Esophagus muscularis mucosa (tissue), 4 donors: ENCODE measurements around the gene RNF14. TPM values are rescaled to one million over a fixed set of nuclear protein-coding genes. Genes with fewer than 3 reads are reported as not detected.
"Not testable (repeated sequence)": the region's sequence is repeated elsewhere in the genome, so short reads cannot be mapped to it uniquely, and the experiment has no call there.

Experiments
- DNase-seq: peaks from one replicate; pipeline ENCODE4 v3.0.0-alpha.2; 2017; ENCODE audit errors: extremely low spot score
- H3K27ac ChIP-seq, 4 donors: fragments of 200-600 bp; sonication (generic); replicated peaks in 1 of 4; 1 replicate in 3 of 4; 2 replicates in 1 of 4; pipeline ENCODE4 v1.5.1; 2016 to 2019; ENCODE audit warnings: mild to moderate bottlenecking in 1 of 4
- H3K27me3 ChIP-seq, 4 donors: fragments of 200-600 bp; sonication (generic); one replicate each; pipeline versions ENCODE4 v1.5.1 to v1.6.0; 2016 to 2019
- H3K36me3 ChIP-seq, 4 donors: fragments of 200-600 bp; sonication (generic); one replicate each; pipeline ENCODE4 v1.5.1; 2016 to 2019
- H3K4me1 ChIP-seq, 4 donors: fragments of 200-600 bp; sonication (generic); one replicate each; pipeline ENCODE4 v1.5.1; 2016 to 2019
- H3K4me3 ChIP-seq, 4 donors: fragments of 200-600 bp; sonication (generic); 1 replicate in 2 of 4; 2 replicates in 2 of 4; pipeline ENCODE4 v1.5.1; 2016 to 2019; ENCODE audit warnings: mild to moderate bottlenecking in 4 of 4, moderate library complexity in 1 of 4
- H3K9me3 ChIP-seq, 4 donors: fragments of 200-600 bp; sonication (generic); 1 replicate in 3 of 4; 2 replicates in 1 of 4; pipeline ENCODE4 v1.5.1; 2016 to 2019
- EP300 ChIP-seq: sonication (generic); formaldehyde crosslinking; IDR thresholded peaks from one replicate; pipeline ENCODE4 v1.6.1; 2017; ENCODE audit warnings: antibody characterized with exemption
- POLR2A ChIP-seq: fragments of 450-650 bp; IDR thresholded peaks from one replicate; pipeline ENCODE4 v1.6.1; 2017; ENCODE audit warnings: antibody characterized with exemption, moderate library complexity, mild to moderate bottlenecking, low read depth
- POLR2AphosphoS5 ChIP-seq, 2 donors: sonication (generic); formaldehyde crosslinking; IDR thresholded peaks; one replicate each; pipeline ENCODE4 v1.6.1; 2017; ENCODE audit warnings: antibody characterized with exemption in 2 of 2
- WGBS: methylation state at CpG from one replicate; pipeline ENCODE4 v1.1.5; 2018; 5-methylcytosine and 5-hydroxymethylcytosine counted together
- intact Hi-C: fragments of 100-400 bp; cut with DNase I; formaldehyde crosslinking; loops from one replicate; pipeline ENCODE4 v1.15.1; 2023
- total RNA-seq, 4 donors: library from RNA; depleted of rRNA; stranded (reverse); fragments of >200 nt; gene quantifications; one replicate each; pipeline versions ENCODE4 v1.1.0 to v1.2.1, GENCODE V29; 2016
- TF ChIP-seq, protein P1 (sequence below), 3 experiments: fragments of 200-600 bp in 2 of 3; fragments of 450-650 bp in 1 of 3; sonication (generic) in 2 of 3; IDR thresholded peaks; one replicate each; pipeline ENCODE4 v1.5.1; 2017 to 2019; ENCODE audit warnings: antibody characterized with exemption in 3 of 3, mild to moderate bottlenecking in 2 of 3, moderate library complexity in 1 of 3

RNF14 gene, protein sequence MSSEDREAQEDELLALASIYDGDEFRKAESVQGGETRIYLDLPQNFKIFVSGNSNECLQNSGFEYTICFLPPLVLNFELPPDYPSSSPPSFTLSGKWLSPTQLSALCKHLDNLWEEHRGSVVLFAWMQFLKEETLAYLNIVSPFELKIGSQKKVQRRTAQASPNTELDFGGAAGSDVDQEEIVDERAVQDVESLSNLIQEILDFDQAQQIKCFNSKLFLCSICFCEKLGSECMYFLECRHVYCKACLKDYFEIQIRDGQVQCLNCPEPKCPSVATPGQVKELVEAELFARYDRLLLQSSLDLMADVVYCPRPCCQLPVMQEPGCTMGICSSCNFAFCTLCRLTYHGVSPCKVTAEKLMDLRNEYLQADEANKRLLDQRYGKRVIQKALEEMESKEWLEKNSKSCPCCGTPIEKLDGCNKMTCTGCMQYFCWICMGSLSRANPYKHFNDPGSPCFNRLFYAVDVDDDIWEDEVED
- 10 to 100 TPM; 65.8 to 94.1 (median 72.6) TPM for total RNA-seq

DNA sequence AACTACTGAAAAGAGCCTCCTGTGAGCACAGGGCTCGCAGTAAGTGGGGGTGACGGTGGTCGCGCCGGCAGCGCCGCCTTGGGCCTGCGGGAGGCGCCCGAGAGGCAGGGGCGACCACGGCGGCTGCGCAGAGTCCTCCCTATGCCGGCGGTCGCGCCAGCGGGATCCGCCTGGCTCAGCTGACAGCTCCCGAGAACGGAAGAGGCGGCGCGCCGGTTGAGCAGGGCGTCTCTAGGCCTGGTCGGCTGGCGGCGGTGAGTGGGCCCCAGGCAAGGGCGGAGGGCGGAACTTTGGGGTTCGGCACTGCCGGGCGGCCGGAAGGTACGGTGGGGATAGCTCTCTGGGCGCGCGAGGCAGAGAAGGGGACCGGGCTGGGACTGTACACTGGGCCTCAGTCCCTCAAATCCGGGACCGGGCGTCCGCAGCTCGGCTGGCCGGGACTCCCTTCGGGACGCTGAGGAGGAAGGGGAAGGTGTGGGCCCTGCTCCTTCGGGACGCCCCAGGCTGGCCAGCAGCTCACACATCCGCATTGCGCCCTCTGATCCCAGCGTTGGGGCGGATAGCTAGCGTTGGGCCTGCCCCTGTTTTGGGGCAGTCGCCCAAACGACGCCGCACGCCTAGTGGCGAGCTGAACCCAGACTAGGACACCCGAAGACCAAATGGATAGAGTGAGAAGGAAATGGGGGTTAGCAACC lies at the start of gene RNF14:
Gene RNF14 (plus strand): TSS at position 192 of the 695 bp plus-strand sequence. CDS start 4,484 bp downstream, outside the sequence.
- H3K36me3 ChIP-seq: peaks cover 4 to 31% (median 17%) of the 10 kb centered on the region in 4 donors
- H3K4me1 ChIP-seq: peaks cover 23 to 40% (median 34%) of the 10 kb centered on the region in 4 donors
- peak within 1 kb of the TSS; percentile 87 to 97 (median 96) for H3K27ac ChIP-seq
- intact Hi-C loops: no loop called here
- peak; percentile 96 for DNase-seq
- WGBS: under 1% methylated on average over 21 of the region's 63 CpGs
- no peaks in the 10 kb centered on the region for H3K9me3 ChIP-seq
- peak; percentile 72 for TF ChIP-seq POLR2A
- TF ChIP-seq POLR2AphosphoS5 (IDR thresholded peaks at IDR 0.05): peak; percentile 95 to 96
- TF ChIP-seq EP300: no peak
- TF ChIP-seq, protein P1, sequence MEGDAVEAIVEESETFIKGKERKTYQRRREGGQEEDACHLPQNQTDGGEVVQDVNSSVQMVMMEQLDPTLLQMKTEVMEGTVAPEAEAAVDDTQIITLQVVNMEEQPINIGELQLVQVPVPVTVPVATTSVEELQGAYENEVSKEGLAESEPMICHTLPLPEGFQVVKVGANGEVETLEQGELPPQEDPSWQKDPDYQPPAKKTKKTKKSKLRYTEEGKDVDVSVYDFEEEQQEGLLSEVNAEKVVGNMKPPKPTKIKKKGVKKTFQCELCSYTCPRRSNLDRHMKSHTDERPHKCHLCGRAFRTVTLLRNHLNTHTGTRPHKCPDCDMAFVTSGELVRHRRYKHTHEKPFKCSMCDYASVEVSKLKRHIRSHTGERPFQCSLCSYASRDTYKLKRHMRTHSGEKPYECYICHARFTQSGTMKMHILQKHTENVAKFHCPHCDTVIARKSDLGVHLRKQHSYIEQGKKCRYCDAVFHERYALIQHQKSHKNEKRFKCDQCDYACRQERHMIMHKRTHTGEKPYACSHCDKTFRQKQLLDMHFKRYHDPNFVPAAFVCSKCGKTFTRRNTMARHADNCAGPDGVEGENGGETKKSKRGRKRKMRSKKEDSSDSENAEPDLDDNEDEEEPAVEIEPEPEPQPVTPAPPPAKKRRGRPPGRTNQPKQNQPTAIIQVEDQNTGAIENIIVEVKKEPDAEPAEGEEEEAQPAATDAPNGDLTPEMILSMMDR (IDR thresholded peaks at IDR 0.05): peak; percentile 94 to 100 (median 97)
- H3K4me3 ChIP-seq: peak within 1 kb of the TSS; percentile 60 to 84 (median 78)
- H3K27me3 ChIP-seq: no peaks in the 10 kb centered on the region

DNA sequence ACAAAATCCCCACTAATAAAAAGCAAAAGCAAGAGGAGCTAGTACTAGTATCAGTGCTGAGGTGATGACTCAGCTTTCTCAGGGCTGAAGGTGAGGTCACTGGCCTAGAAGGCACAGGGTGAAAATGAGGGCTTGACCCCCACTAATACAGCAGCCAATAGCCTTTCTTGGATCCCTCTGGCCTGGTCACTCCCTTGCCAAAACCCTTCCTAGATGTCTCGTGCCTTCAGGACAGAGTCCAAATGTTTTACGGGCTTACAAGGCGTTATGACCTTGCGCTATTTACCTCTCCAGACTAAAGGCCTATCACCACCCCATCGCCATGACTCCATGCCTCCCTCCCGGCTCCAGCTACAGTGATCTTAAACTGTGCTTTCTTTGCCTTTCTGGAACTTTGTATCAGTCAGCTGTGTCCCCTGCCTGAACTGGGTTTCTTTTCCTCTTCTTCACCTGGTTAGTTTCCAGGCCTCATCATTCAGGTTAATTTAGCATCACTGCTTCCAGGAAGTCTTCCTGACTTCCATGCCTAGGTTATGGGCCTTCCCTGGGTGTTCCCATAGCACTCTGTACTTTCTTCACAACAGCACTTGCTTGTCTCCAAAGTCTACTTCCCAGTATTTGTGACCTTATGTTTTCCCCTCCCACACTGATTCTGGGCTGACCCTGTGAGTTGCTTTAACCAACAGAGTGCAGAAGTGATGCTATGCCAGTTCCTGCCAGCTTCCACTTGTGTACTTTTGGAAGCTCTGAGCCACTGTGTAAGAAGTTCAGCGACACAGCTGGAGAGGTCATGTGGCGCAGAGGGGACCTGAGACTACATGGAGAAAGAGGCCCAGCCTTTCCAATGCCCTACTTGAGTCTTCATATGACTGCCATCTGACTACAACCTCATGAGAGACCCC lies 49.4 kb upstream of the RNF14 start:
- Histone ChIP-seq H3K9me3 (no peaks in the 10 kb centered on the region), H3K36me3 (no peaks in the 10 kb centered on the region), H3K4me1 (peaks cover 13 to 20% (median 17%) of the 10 kb centered on the region in 4 donors), H3K27me3 (peaks cover 0 to 7% (median 0%) of the 10 kb centered on the region in 4 donors), H3K4me3 (no peak overlapping the region), H3K27ac (no peak overlapping the region)
- 88% methylated on average over 8 of the region's 8 CpGs for WGBS
- DNase-seq: no peak
- intact Hi-C loops: no loop called here
- TF ChIP-seq POLR2A (no peak), EP300 (no peak), POLR2AphosphoS5 (IDR thresholded peaks at IDR 0.05) (no peak)
- TF ChIP-seq, protein P1 (IDR thresholded peaks at IDR 0.05): no peak

DNA sequence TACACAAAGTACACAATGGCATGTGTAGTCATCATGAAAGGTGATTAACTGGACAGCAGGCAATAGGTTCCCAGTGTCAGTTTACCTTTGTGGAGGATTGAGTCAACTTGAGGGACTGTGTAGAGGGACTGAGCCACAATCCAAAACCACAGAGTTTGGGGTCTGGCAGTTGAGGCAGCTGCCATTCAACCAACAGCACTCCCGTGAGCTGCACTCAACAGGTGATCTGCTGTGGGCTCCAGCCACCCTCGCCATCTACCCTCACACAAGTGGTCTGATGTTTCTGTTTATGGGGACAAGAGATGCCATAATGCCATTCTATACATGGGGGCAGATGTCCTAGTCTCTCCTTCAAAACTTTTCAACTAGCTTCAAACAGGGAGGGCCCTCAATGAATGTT lies 48.1 kb upstream of the RNF14 start:
- WGBS: 83% methylated on average over 2 of the region's 2 CpGs
- H3K36me3 ChIP-seq: peaks cover 0 to 13% (median 11%) of the 10 kb centered on the region in 4 donors
- peaks cover 0 to 7% (median 0%) of the 10 kb centered on the region in 4 donors for H3K27me3 ChIP-seq
- no peak overlapping the region for H3K4me3 ChIP-seq
- DNase-seq: no peak
- intact Hi-C loops: no loop called here
- H3K27ac ChIP-seq: no peak overlapping the region
- H3K4me1 ChIP-seq: peaks cover 20 to 26% (median 25%) of the 10 kb centered on the region in 4 donors
- no peak for TF ChIP-seq EP300
- no peak for TF ChIP-seq POLR2A
- TF ChIP-seq POLR2AphosphoS5 (IDR thresholded peaks at IDR 0.05): no peak
- TF ChIP-seq, protein P1 (IDR thresholded peaks at IDR 0.05): no peak
- no peaks in the 10 kb centered on the region for H3K9me3 ChIP-seq

DNA sequence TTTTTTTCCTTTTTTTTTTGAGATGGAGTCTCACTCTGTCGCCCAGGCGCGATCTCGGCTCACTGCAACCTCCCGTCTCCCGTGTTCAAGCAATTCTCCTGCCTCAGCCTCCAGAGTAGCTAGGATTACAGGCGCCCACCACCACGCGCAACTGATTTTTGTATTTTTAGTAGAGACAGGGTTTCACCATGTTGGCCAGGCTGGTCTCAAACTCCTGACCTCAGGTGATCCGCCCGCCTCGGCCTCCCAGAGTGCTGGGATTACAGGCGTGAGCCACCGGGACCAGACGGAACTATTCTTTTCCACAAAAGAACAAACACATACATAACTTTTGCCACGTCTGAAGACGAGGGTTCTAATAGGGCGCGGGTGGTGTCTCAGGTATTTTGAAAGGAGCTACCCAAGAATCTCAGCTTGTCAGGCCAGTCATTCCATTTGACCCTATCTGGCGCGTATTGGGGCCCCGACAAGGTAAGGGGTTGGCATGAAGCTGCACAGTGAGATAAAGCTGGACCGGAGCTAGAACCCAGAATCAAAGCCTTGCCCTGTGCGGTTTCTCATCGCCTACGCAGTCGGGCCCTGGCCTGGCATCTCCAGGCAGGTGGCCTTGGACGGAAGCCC lies 46.0 kb upstream of the RNF14 start:
- H3K9me3 ChIP-seq, intact Hi-C loops, DNase-seq, H3K27me3 ChIP-seq: not testable (repeated sequence)
- Histone ChIP-seq H3K4me3 (peak overlapping the region; percentile 70 to 75 (median 74)), H3K36me3 (peaks cover 7 to 34% (median 30%) of the 10 kb centered on the region in 4 donors), H3K27ac (peak overlapping the region; percentile 91 to 97 (median 95)), H3K4me1 (peaks cover 25 to 39% (median 32%) of the 10 kb centered on the region in 4 donors)
- 73% methylated on average over 22 of the region's 28 CpGs for WGBS
